Kidney glomerular epithelial cell (primary cell): ENCODE data around the gene USP17L19.
"Not testable (repeated sequence)": the region's sequence is repeated elsewhere in the genome, so short reads cannot be mapped to it uniquely, and the experiment has no call there.

Experiments used
- DNase-seq: peaks from one replicate; lab custom pipeline; 2025; lab: John Stamatoyannopoulos, UW

Gene USP17L19

GRCh38 chr4:9253078-9253477 lies at the start of gene USP17L19:
Gene USP17L19, plus strand, starts transcription at chr4:9253378. Its CDS starts 0 bp downstream, at chr4:9253378.
- DNase-seq, result not testable (repeated sequence)

- DNase-seq, result not testable (repeated sequence)
Measured at GRCh38 chr4:9210357-9210756, 42.8 kb upstream of the USP17L19 start, which contains the start of gene USP17L10. Gene USP17L10, plus strand, starts transcription at chr4:9210657. Its CDS starts 0 bp downstream, at chr4:9210657.

GRCh38 chr4:9214701-9215100 lies 38.5 kb upstream of the USP17L19 start:
- DNase-seq, result not testable (repeated sequence)

- DNase-seq, result not testable (repeated sequence)
Measured at GRCh38 chr4:9215105-9215504, 38.1 kb upstream of the USP17L19 start, which contains the start of gene USP17L11. Gene USP17L11, plus strand, starts transcription at chr4:9215405. Its CDS starts 0 bp downstream, at chr4:9215405.

GRCh38 chr4:9219852-9220251 lies 33.3 kb upstream of the USP17L19 start, which contains the start of gene USP17L12:
Gene USP17L12, plus strand, starts transcription at chr4:9220152. Its CDS starts 0 bp downstream, at chr4:9220152.
- not testable (repeated sequence) for DNase-seq

- not testable (repeated sequence) for DNase-seq
Measured at GRCh38 chr4:9224596-9224995, 28.6 kb upstream of the USP17L19 start, which contains the start of gene USP17L13. Gene USP17L13, plus strand, starts transcription at chr4:9224896. Its CDS starts 0 bp downstream, at chr4:9224896.

- not testable (repeated sequence) for DNase-seq
Measured at GRCh38 chr4:9230249-9230648, 22.9 kb upstream of the USP17L19 start.

GRCh38 chr4:9234085-9234484 lies 19.1 kb upstream of the USP17L19 start, which contains the start of gene USP17L15:
Gene USP17L15, plus strand, starts transcription at chr4:9234385. Its CDS starts 0 bp downstream, at chr4:9234385.
- DNase-seq, result not testable (repeated sequence)

- DNase-seq, result not testable (repeated sequence)
Measured at GRCh38 chr4:9238461-9238860, 14.7 kb upstream of the USP17L19 start.

GRCh38 chr4:9243579-9243978 lies 9.6 kb upstream of the USP17L19 start, which contains the start of gene USP17L17:
Gene USP17L17, plus strand, starts transcription at chr4:9243879. Its CDS starts 0 bp downstream, at chr4:9243879.
- DNase-seq, result not testable (repeated sequence)

- DNase-seq, result not testable (repeated sequence)
Measured at GRCh38 chr4:9247953-9248680, 5.1 kb upstream of the USP17L19 start, which contains the start of gene USP17L18. Gene USP17L18, plus strand, starts transcription at chr4:9248630. Its CDS starts 0 bp downstream, at chr4:9248630.

GRCh38 chr4:9257824-9258223 lies 4.6 kb downstream of the USP17L19 start, which contains the start of gene USP17L20:
Gene USP17L20, plus strand, starts transcription at chr4:9258124. Its CDS starts 0 bp downstream, at chr4:9258124.
- not testable (repeated sequence) for DNase-seq

- not testable (repeated sequence) for DNase-seq
Measured at GRCh38 chr4:9262572-9262971, 9.4 kb downstream of the USP17L19 start, which contains the start of gene USP17L21. Gene USP17L21, plus strand, starts transcription at chr4:9262872. Its CDS starts 0 bp downstream, at chr4:9262872.

- DNase-seq, result not testable (repeated sequence)
Measured at GRCh38 chr4:9267319-9267718, 14.1 kb downstream of the USP17L19 start, which contains the start of gene USP17L22. Gene USP17L22, plus strand, starts transcription at chr4:9267619. Its CDS starts 0 bp downstream, at chr4:9267619.

- not testable (repeated sequence) for DNase-seq
Measured at GRCh38 chr4:9271719-9272118, 18.5 kb downstream of the USP17L19 start.
